Activated naive CD8-positive, alpha-beta T cell treated with anti-CD3 and anti-CD28 coated beads, Interleukin-2, amount 50 U/mL, for 16 hours (primary cell): ENCODE data around the gene TRAF1.

Source experiments
- DNase-seq: peaks from one replicate; pipeline ENCODE4 v3.0.0-alpha.2; 2020; ENCODE audit warnings: low read depth, low spot score

The TRAF1 gene

DNA sequence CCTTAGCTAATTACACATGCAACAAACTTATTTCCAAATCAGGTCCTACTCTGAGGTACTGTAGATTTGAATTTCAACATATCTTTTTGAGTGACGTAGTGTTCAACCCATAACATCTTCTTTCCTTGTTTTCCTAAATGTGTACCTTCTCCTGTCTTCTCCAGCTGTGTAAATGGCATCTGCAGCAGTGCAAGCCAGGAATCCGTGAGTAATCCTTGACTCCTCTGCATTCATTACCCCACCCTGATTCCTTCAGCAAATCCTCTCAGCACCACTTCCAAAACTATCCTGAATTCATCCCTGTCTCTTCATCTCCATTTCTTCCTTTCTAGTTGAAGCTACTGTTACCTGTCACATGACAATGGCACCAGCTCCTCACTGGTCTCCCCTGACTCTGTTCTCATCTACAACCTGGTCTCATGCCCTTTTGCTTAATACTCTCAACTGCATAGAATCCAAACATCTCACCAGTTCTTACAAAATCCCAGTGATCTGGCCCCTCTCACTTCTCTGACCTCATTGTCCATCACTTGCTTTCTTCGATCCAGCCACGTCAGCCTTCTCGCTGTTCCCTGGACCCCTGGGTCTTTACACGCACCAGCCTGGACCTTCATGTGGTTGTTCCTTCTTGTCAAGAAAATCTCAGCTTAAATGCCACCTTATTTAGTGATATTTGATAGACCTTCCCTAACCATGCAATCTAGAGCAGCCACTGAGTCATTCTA is 14.6 kb upstream of the TRAF1 start:
- DNase-seq: no peak

GRCh38 chr9:120940573-120940972 is 14.0 kb upstream of the TRAF1 start:
- no peak for DNase-seq

DNA sequence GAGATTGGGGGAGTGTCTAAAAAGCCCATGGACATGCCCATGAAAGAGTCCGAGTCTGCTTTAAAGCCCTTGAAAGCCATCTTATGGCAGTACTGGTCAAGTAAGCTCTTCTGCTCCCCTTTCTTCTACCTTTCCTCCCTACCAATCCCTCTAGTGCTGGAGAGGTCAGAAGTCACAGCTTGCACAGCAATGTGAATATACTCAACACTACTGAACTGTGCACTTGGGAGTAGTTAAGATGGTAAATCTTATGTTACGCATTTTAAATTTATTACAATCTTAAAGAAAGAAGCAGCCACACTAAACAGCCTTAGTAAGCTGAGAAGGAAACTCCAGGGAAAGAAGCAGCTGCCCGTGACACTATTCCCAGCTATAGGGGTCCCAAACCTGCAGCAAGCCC is 12.3 kb upstream of the TRAF1 start:
- DNase-seq: no peak

DNA sequence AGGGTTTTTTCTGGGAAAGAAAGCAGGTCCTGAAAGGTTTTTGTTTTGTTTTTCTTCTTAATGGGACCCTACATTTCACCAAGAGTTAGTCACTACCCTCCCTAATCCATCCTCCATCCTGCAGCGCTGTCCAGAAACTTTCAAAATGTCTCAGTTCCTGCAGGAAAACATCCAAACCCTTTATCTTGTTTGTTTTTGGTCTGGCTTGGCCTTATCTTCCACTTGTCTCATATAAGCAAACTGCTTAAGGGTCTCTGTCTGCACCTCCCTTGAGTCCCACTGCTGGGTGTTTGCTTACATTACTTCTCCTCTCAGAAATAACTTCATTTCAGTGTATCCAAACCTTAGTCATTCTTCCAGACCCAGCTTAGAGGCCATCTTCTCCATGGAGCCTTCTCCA is 11.0 kb upstream of the TRAF1 start:
- DNase-seq: no peak

GRCh38 chr9:120937127-120937526 is 10.5 kb upstream of the TRAF1 start:
- DNase-seq: no peak

GRCh38 chr9:120936764-120937122 is 10.1 kb upstream of the TRAF1 start:
- no peak for DNase-seq

DNA sequence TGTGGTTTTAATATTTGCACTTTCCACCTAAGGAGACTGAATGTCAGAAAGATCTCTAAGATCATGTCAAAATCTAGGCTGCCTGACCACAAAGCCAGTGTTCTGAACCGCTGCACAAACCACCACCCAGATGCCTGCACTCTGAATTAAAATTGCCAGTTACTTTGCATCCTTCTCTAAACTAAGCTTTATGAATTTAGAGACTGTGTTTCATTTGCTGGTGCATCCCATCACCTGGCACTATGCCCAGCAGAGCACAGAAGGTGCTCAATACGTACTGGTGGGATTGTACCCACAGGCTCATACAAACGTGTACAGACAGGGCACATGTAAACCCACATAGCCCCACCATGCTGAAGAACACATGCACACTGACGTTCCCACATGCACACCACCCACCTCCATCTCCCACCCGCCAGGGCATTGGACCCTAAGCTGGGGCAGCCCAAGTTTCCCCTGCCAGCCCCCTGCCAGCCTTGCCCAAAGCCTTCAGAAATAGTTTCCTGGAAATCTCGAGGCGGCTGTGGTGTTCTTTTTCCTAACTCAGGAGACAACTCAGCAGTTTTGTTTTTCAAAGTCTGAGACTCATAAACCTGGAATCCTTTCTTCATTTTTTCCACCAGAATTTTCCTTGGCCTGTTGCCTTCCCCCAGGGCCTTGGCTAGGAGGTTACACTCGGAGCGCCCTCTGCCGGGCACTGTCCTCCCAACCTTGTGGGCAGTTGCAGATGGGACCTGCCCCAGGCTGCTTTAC is 9.6 kb upstream of the TRAF1 start:
- peak; percentile 72 for DNase-seq

- DNase-seq: no peak
Observed at GRCh38 chr9:120935383-120935857, 8.8 kb upstream of the TRAF1 start.

GRCh38 chr9:120934281-120934680 is 7.7 kb upstream of the TRAF1 start:
- no peak for DNase-seq

- no peak for DNase-seq
Observed at GRCh38 chr9:120933310-120934055, 6.9 kb upstream of the TRAF1 start.

- DNase-seq: no peak
Observed at GRCh38 chr9:120932086-120932823, 5.7 kb upstream of the TRAF1 start.

- DNase-seq: peak; percentile 49
Observed at GRCh38 chr9:120931231-120932085, 4.9 kb upstream of the TRAF1 start.

- DNase-seq: no peak
Observed at GRCh38 chr9:120929229-120929791, 2.7 kb upstream of the TRAF1 start.

- DNase-seq: no peak
Observed at GRCh38 chr9:120928483-120929228, 2.1 kb upstream of the TRAF1 start.

- no peak for DNase-seq
Observed at GRCh38 chr9:120928015-120928482, 1.5 kb upstream of the TRAF1 start.

DNA sequence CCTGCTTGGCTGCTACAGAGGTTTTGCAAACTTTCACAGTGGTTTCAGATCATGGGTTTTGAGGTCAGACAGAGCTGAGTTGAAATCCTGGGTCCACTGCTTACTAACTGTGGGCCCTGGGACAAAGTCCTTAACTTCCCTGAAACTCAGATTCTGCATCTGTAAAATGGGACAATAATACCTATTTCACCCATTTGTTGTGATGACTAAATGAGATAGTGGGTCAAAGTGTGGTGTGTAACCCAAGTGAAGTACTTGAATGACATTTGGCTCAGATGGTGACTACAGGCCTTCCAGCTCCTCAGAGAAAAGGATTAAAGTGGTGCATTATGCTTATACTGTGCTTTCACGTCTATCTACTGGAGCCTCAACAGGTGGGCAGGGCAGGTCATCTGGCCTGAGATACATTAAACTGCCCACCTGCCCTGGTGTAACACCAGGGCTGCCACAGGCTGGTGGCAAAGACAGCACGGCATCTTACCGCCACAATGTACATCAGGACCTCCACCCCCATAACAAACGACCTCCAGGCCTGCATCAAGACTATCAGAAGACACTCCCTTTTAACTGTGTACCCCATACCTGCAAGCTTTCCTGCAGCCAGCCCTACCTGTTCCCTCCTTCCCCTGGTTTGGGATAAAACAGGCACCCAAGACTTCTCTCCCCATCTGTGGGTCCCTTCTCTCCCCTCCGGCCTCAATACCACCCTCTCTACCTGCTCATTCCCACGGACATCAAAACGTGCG is 846 bp upstream of the TRAF1 start:
- DNase-seq: no peak

GRCh38 chr9:120925535-120926396 is 830 bp downstream of the TRAF1 start:
- DNase-seq: peak; percentile 54
